Heart left ventricle (tissue), 16 donors: ENCODE data around the gene PACSIN3. TPM values are rescaled to one million over a fixed set of nuclear protein-coding genes. Genes with fewer than 3 reads are reported as not detected.

Experiments used
- ATAC-seq, 4 donors: fragments of 200-7000 bp; cut with Tn5 transposase; one replicate each; pipeline ENCODE4 v1.9.1; 2020 to 2022; ENCODE audit warnings: moderate library complexity in 4 of 4, mild to moderate bottlenecking in 3 of 4, moderate number of reproducible peaks in 1 of 4
- DNase-seq, 5 donors: peaks; one replicate each; pipeline ENCODE4 v3.0.0-alpha.2; 2020
- H3K27ac ChIP-seq, 12 donors: fragments of 200-600 bp; sonication (generic) in 4 of 12; one replicate each; pipeline versions ENCODE4 v1.5.0 to v1.8.0; 2016 to 2022; ENCODE audit warnings: mild to moderate bottlenecking in 2 of 12
- H3K27me3 ChIP-seq, 9 donors: fragments of 200-600 bp; sonication (generic) in 2 of 9; one replicate each; pipeline versions ENCODE4 v1.5.1 to v1.8.0; 2016 to 2022; ENCODE audit warnings: mild to moderate bottlenecking in 3 of 9
- H3K36me3 ChIP-seq, 9 donors: fragments of 200-600 bp; sonication (generic) in 2 of 9; one replicate each; pipeline versions ENCODE4 v1.5.0 to v1.8.0; 2018 to 2022; ENCODE audit warnings: mild to moderate bottlenecking in 2 of 9
- H3K4me1 ChIP-seq, 12 donors: fragments of 200-600 bp; sonication (generic) in 4 of 12; one replicate each; pipeline versions ENCODE4 v1.5.0 to v1.8.0; 2016 to 2022; ENCODE audit warnings: mild to moderate bottlenecking in 3 of 12
- H3K4me3 ChIP-seq, 12 donors: fragments of 200-600 bp; sonication (generic) in 4 of 12; one replicate each; pipeline versions ENCODE4 v1.5.0 to v1.8.0; 2017 to 2022; ENCODE audit warnings: mild to moderate bottlenecking in 9 of 12, moderate library complexity in 4 of 12
- H3K9me3 ChIP-seq, 12 donors: fragments of 200-600 bp; sonication (generic) in 4 of 12; one replicate each; pipeline versions ENCODE4 v1.5.0 to v1.8.0; 2016 to 2022; ENCODE audit warnings: mild to moderate bottlenecking in 1 of 12
- POLR2A ChIP-seq, 2 donors: fragments of 450-650 bp; IDR thresholded peaks; one replicate each; pipeline ENCODE4 v1.6.1; 2017; ENCODE audit warnings: antibody characterized with exemption in 2 of 2, mild to moderate bottlenecking in 2 of 2, moderate library complexity in 2 of 2
- WGBS, 4 donors: extraction: QIAGEN DNeasy Blood & Tissue Kit in 2 of 4; methylation state at CpG; one replicate each; pipeline versions ENCODE4 v1.1.5 to v1.1.7; 2013 to 2018; 5-methylcytosine and 5-hydroxymethylcytosine counted together
- intact Hi-C, 10 donors: fragments of 100-400 bp; cut with DNase I; formaldehyde crosslinking; loops; one replicate each; pipeline versions ENCODE4 v1.11.1 to v1.14.2; 2022
- polyA plus RNA-seq, 2 donors: library from polyadenylated mRNA; stranded (reverse); fragments of 200-250 nt; gene quantifications; one replicate each; pipeline ENCODE4 v1.2.3, GENCODE V29; 2013
- total RNA-seq, 9 donors: library from RNA; depleted of rRNA in 2 of 9; stranded (reverse); fragments of >200 nt in 2 of 9; fragmentation: NEBNext Ultra II Directional in 3 of 9; extraction: Animal tissue kit (Norgen Biotek cat#: 25700) in 3 of 9; gene quantifications; one replicate each; pipeline versions ENCODE4 v1.1.0 to v1.2.4, GENCODE V29; 2016 to 2023
- TF ChIP-seq, protein P1 (sequence below), 12 donors: fragments of 200-600 bp; sonication (generic) in 4 of 12; IDR thresholded peaks; one replicate each; pipeline versions ENCODE4 v1.5.0 to v1.8.0; 2018 to 2022; ENCODE audit warnings: antibody characterized with exemption in 12 of 12, mild to moderate bottlenecking in 5 of 12
- donor health status: ischemic (EF 13 %, LVEDD 7.1; RV severe dilation, severe dysfunction).
- donor health status: healthy with polysubstance abuse.
- donor health status: DM: no; HTN: yes; CAD: no.
- donor health status: DM: no; HTN: no; CAD: no.
- donor health status: ischemic (EF 25% LVEDD 6.9; RV normal size, moderate dysfunction).
- donor health status: ischemic (EF 25% LVEDD 5.7; RV mildly dilated, moderate dysfunction).
- donor health status: healthy.
- donor health status: DM: yes; HTN: yes; CAD: no.
- donor health status: ischemic (EF 35%, LVEDD 5.7; RV mildly dilated, moderate dysfunction).
- donor health status: nonischemic (EF 11% LVEDD 7.7; RV severe dilation, severe dysfunction).
- donor health status: DM: yes; HTN: yes; CAD: no.
- donor health status: PGD.
- donor health status: ischemic (EF 29% LVEDD 5.4; RV normal size, mild dysfunction).
- donor health status: nonischemic (EF 23%, LVEDD 6.1; RV moderate dilation, normal function).

PACSIN3 gene
- total and polyA plus RNA-seq, 11 donors: 123 to 330 (median 211) TPM

DNA sequence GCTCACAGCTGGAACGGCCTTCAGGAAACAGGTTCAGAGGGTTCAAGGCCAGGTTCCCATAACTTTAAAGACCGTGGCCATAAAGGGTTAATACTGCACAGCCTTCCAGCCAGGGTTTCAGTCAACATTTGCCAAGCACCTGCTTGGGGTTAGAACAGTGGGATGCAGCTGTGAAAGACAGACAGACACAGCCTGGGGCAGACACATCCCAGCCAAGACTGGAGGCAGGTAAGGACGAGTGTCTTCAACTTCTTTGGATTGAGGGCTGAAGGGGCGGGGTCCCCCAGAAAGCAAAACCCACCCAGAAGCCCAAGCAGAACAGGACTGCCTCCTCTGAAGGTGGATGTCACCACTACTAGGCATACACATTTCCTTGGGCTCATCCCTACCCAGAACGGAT lies 23.8 kb downstream of the PACSIN3 start:
- 62 to 75% (median 67%) methylated on average over 3 to 5 of the region's 5 CpGs for WGBS, 4 donors
- no peak for TF ChIP-seq POLR2A (IDR thresholded peaks at IDR 0.05)
- TF ChIP-seq, protein P1, sequence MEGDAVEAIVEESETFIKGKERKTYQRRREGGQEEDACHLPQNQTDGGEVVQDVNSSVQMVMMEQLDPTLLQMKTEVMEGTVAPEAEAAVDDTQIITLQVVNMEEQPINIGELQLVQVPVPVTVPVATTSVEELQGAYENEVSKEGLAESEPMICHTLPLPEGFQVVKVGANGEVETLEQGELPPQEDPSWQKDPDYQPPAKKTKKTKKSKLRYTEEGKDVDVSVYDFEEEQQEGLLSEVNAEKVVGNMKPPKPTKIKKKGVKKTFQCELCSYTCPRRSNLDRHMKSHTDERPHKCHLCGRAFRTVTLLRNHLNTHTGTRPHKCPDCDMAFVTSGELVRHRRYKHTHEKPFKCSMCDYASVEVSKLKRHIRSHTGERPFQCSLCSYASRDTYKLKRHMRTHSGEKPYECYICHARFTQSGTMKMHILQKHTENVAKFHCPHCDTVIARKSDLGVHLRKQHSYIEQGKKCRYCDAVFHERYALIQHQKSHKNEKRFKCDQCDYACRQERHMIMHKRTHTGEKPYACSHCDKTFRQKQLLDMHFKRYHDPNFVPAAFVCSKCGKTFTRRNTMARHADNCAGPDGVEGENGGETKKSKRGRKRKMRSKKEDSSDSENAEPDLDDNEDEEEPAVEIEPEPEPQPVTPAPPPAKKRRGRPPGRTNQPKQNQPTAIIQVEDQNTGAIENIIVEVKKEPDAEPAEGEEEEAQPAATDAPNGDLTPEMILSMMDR (IDR thresholded peaks at IDR 0.05): no peak
- DNase-seq (no peak), ATAC-seq (peak in 1 of 4 donors; percentile 3)
- H3K9me3 ChIP-seq: no peaks in the 10 kb centered on the region
- no peaks in the 10 kb centered on the region for H3K27me3 ChIP-seq
- H3K4me3 ChIP-seq: no peak overlapping the region
- peaks cover 0 to 30% (median 6%) of the 10 kb centered on the region in 12 donors for H3K4me1 ChIP-seq
- intact Hi-C loops: no loop called here
- no peak overlapping the region for H3K27ac ChIP-seq
- peaks cover 0 to 69% (median 43%) of the 10 kb centered on the region in 9 donors for H3K36me3 ChIP-seq

DNA sequence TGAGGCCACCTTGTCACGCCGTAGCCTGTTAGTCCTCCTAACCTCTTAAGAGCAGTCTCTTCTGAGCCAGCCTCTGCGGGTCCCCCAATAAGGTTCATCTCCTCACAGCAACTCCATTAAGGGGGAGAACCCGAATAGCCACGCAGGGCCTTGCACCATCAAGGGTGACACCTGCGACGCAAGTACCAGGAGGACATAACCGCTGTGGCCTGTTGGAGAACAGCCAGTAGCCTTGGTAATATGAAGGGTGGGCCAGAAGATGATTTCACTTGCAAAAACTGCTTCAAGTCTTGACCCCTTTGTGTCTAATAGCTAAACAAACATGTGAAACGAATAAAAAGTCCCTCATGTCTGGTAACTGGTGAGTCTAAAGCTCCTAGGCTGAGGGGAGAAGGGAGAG lies 24.3 kb downstream of the PACSIN3 start:
- no peaks in the 10 kb centered on the region for H3K9me3 ChIP-seq
- H3K4me3 ChIP-seq: no peak overlapping the region
- ATAC-seq (peak in 1 of 4 donors; percentile 0), DNase-seq (no peak)
- peaks cover 0 to 69% (median 41%) of the 10 kb centered on the region in 9 donors for H3K36me3 ChIP-seq
- 57 to 66% (median 61%) methylated on average over 9 of the region's 9 CpGs for WGBS, 4 donors
- no peak overlapping the region for H3K27ac ChIP-seq
- intact Hi-C loops: no loop called here
- TF ChIP-seq, protein P1 (IDR thresholded peaks at IDR 0.05): no peak
- TF ChIP-seq POLR2A (IDR thresholded peaks at IDR 0.05): no peak
- H3K27me3 ChIP-seq: no peaks in the 10 kb centered on the region
- H3K4me1 ChIP-seq: peaks cover 0 to 30% (median 6%) of the 10 kb centered on the region in 12 donors

DNA sequence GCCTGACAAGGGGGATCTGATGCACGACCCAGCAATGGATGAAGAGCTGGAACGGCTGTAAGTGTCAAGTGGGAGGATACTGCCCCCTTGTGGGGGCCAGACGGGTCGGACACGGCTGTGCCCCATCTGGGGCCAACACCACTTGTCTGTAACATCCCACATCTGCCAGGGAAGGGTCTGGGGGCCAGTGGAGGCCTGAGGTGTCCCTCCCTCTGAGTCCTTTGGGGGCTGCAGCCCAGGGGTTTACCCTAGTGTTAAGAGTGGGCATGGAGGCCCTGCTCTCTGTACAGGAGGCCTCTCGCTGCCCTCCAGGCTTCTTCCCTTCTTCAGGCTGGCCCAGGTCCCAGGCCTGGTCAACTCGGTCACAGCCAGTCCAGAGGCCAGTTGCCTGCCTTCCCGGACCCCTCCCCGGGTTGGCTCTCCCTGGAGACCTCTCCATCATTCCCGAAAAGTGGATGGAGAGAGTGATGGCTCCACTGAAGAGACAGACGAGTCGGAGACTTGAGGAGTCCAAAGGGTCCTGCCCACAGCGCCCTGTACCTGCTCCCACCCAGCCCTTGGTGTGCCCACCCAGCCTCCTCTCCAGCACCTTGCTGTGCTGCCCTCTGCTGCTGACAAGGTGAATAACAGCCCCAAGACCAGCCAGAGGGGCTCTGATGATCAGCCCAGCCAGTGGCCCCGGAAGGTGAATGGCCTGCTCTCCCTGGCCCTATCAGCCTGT lies 24.9 kb downstream of the PACSIN3 start:
- Histone ChIP-seq H3K27me3 (no peaks in the 10 kb centered on the region), H3K9me3 (no peaks in the 10 kb centered on the region), H3K27ac (no peak overlapping the region), H3K36me3 (peaks cover 0 to 67% (median 35%) of the 10 kb centered on the region in 9 donors), H3K4me1 (peaks cover 0 to 30% (median 6%) of the 10 kb centered on the region in 12 donors), H3K4me3 (no peak overlapping the region)
- ATAC-seq (peak; percentile 53 to 73 (median 68)), DNase-seq (peak; percentile 46 to 74 (median 59))
- TF ChIP-seq, protein P1 (IDR thresholded peaks at IDR 0.05): peak; percentile 48 to 68 (median 56)
- no peak for TF ChIP-seq POLR2A (IDR thresholded peaks at IDR 0.05)
- intact Hi-C loops: no loop called here
- WGBS, 4 donors: 20 to 51% (median 38%) methylated on average over 7 to 14 of the region's 14 CpGs

DNA sequence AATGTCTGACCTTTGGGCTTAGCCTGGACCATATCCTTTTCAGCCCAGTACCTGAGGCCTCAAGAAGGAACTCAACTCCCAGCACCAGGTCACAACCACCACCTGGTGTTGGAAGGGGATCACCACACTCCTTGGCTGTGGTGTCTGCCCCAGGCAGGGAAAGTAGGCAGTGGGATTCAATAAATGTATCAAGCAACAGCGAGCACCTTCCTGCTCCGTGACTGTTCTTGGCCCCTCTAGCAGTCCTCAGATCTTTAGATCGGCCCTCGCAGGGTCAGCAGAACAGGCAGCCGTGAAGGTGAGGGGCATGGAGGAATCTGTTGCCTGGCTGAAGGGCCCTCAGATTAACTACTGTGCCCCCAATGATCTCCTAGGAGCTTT lies 25.5 kb downstream of the PACSIN3 start:
- peak in 1 of 4 donors; percentile 4 for ATAC-seq
- Histone ChIP-seq H3K4me3 (no peak overlapping the region), H3K27ac (no peak overlapping the region), H3K36me3 (peaks cover 0 to 65% (median 30%) of the 10 kb centered on the region in 9 donors), H3K27me3 (no peaks in the 10 kb centered on the region), H3K4me1 (peaks cover 0 to 30% (median 6%) of the 10 kb centered on the region in 12 donors), H3K9me3 (no peaks in the 10 kb centered on the region)
- TF ChIP-seq, protein P1 (IDR thresholded peaks at IDR 0.05): no peak
- TF ChIP-seq POLR2A (IDR thresholded peaks at IDR 0.05): no peak
- DNase-seq: peak in 1 of 5 donors; percentile 12
- 88 to 93% (median 92%) methylated on average over 4 to 5 of the region's 5 CpGs for WGBS, 4 donors
- intact Hi-C loops: no loop called here
